ENCODE measurements around the gene IL33.

GRCh38 chr9:6271508-6272228 lies 56.1 kb downstream of the IL33 start:
- TF ChIP-seq EP300 (IDR thresholded peaks at IDR 0.05), result no peak
- TF ChIP-seq POLR2A (IDR thresholded peaks at IDR 0.05; ENCODE audit: low read depth), result no peak
- no peak for TF ChIP-seq CTCF (IDR thresholded peaks at IDR 0.05)

All from esophagus muscularis mucosa (tissue), 4 donors.